GM18502 (cell line): Measurements from ENCODE around the gene PYHIN1.
A peak's percentile ranks its signal among the peaks of the same experiment; 100 is the strongest.

Source experiments
- ATAC-seq: cut with Tn5 transposase; IDR thresholded peaks from one replicate; pipeline ENCODE4 v1.9.1; 2021; ENCODE audit warnings: mild to moderate bottlenecking; ENCODE audit not compliant: unreplicated experiment, poor library complexity

The PYHIN1 gene

GRCh38 chr1:158931055-158931737 lies at the start of gene PYHIN1:
TSS of gene PYHIN1 (plus strand) at chr1:158931552. CDS start at chr1:158936911, 5,359 bp downstream.
- ATAC-seq = no peak

GRCh38 chr1:158893654-158894053 lies 37.7 kb upstream of the PYHIN1 start:
- ATAC-seq = no peak

GRCh38 chr1:158898722-158899121 lies 32.6 kb upstream of the PYHIN1 start:
- no peak for ATAC-seq

GRCh38 chr1:158901623-158902022 lies 29.7 kb upstream of the PYHIN1 start:
- ATAC-seq = no peak

GRCh38 chr1:158916085-158916484 lies 15.3 kb upstream of the PYHIN1 start:
- no peak for ATAC-seq

- no peak for ATAC-seq
Measured at GRCh38 chr1:158924677-158925076, 6.7 kb upstream of the PYHIN1 start.

GRCh38 chr1:158930504-158930903 lies 848 bp upstream of the PYHIN1 start:
- no peak for ATAC-seq

- no peak for ATAC-seq
Measured at GRCh38 chr1:158932171-158932570, 819 bp downstream of the PYHIN1 start.

- ATAC-seq = no peak
Measured at GRCh38 chr1:158933621-158934020, 2.3 kb downstream of the PYHIN1 start.

- ATAC-seq = no peak
Measured at GRCh38 chr1:158939180-158939579, 7.8 kb downstream of the PYHIN1 start.

GRCh38 chr1:158941317-158941716 lies 10.0 kb downstream of the PYHIN1 start:
- ATAC-seq = no peak

- ATAC-seq = no peak
Measured at GRCh38 chr1:158942490-158942889, 11.1 kb downstream of the PYHIN1 start.

GRCh38 chr1:158943059-158943458 lies 11.7 kb downstream of the PYHIN1 start:
- no peak for ATAC-seq

- no peak for ATAC-seq
Measured at GRCh38 chr1:158945061-158945460, 13.7 kb downstream of the PYHIN1 start.

GRCh38 chr1:158946785-158947184 lies 15.4 kb downstream of the PYHIN1 start:
- no peak for ATAC-seq

GRCh38 chr1:158951956-158952355 lies 20.6 kb downstream of the PYHIN1 start:
- peak; percentile 73 for ATAC-seq

GRCh38 chr1:158952416-158952815 lies 21.1 kb downstream of the PYHIN1 start:
- peak; percentile 80 for ATAC-seq

GRCh38 chr1:158961178-158961577 lies 29.8 kb downstream of the PYHIN1 start:
- no peak for ATAC-seq

- no peak for ATAC-seq
Measured at GRCh38 chr1:158962983-158963382, 31.6 kb downstream of the PYHIN1 start.

GRCh38 chr1:158969166-158969565 lies 37.8 kb downstream of the PYHIN1 start:
- no peak for ATAC-seq

GRCh38 chr1:158969855-158970254 lies 38.5 kb downstream of the PYHIN1 start:
- no peak for ATAC-seq

GRCh38 chr1:158972841-158973240 lies 41.5 kb downstream of the PYHIN1 start:
- ATAC-seq = no peak
